ENCODE results near the gene SLC38A3. TPM values are rescaled to one million over a fixed set of nuclear protein-coding genes. Genes with fewer than 3 reads are reported as not detected.

Gene SLC38A3
- total and polyA plus RNA-seq, 2 of the 8 experiments (the other 6 are each of a cell fraction or from before 2014, with no cell fraction given) = 1.2 to 3.7 TPM

DNA sequence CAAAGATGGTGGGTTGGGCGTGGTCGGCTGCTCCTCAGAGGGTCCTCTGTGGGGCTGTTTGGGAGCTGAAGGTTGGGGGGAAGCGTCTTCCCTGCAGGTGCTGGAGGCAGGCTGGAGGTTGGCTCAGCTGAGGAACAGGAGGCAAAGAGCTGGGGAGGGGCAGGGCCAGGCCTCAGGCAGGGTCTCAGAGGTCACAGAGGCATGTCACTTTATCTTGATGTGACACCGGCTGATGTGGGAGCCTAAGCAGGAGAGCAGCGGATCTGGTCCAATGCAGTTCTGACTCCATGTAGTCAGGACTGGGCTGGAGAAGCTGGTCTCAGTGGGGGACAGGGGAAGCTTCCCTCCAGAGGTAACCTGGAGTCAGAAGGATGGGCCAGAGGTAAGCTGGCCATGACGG is 21.3 kb upstream of the SLC38A3 start:
- no peak overlapping the region for H3K4me3 ChIP-seq (ENCODE audit: extremely low read depth in 1 of 4, insufficient read depth in 2 of 4, low read depth in 3 of 4, low read length in 4 of 4)

More for the DNA sequence above, 21.3 kb upstream of the SLC38A3 start:
- Histone ChIP-seq H3K18ac (ENCODE audit: extremely low read depth, low read length) (no peak overlapping the region), H3K27me3 (replicated peaks in 1 of 4; ENCODE audit: control insufficient read depth in 3 of 4, extremely low read depth in 1 of 4, insufficient read depth in 3 of 4, low read length in 3 of 4) (no peaks in the 10 kb centered on the region), H2BK5ac (ENCODE audit: low read depth, low read length) (no peak overlapping the region), H3K56ac (replicated peaks; ENCODE audit: insufficient read length, low read depth, low read length) (no peak overlapping the region), H4K5ac (ENCODE audit: insufficient read length, low read depth, low read length) (no peak overlapping the region), H3K4ac (replicated peaks; ENCODE audit: insufficient read length, low read depth, low read length) (no peak overlapping the region), H3K9me3 (ENCODE audit: insufficient read depth in 2 of 2, low read depth in 1 of 2, low read length in 1 of 2) (no peaks in the 10 kb centered on the region), H3K23ac (ENCODE audit: insufficient read length) (no peak overlapping the region), H3K9ac (replicated peaks in 1 of 4; ENCODE audit: extremely low read depth in 1 of 4, low read depth in 3 of 4, low read length in 3 of 4) (no peak overlapping the region), H3K79me2 (ENCODE audit: control insufficient read depth in 1 of 2, insufficient read depth in 2 of 2, low read length in 2 of 2) (no peaks in the 10 kb centered on the region), H3K4me1 (replicated peaks in 1 of 4; ENCODE audit: control insufficient read depth in 3 of 4, insufficient read depth in 4 of 4, low read length in 3 of 4) (no peaks in the 10 kb centered on the region), H2BK120ac (replicated peaks; ENCODE audit: low read depth, low read length) (no peak overlapping the region), H2AFZ (ENCODE audit: low read length) (no peak overlapping the region), H3K27ac (ENCODE audit: low read depth, low read length) (no peak overlapping the region), H2BK15ac (ENCODE audit: low read length) (no peak overlapping the region), H4K91ac (replicated peaks; ENCODE audit: insufficient read length, low read length) (no peak overlapping the region), H2BK20ac (ENCODE audit: low read length) (no peak overlapping the region), H2BK12ac (ENCODE audit: low read depth, low read length) (no peak overlapping the region), H3K23me2 (ENCODE audit: low read depth, low read length) (no peaks in the 10 kb centered on the region), H4K8ac (ENCODE audit: extremely low read depth, insufficient read depth, low read length) (no peak overlapping the region; the same call in 1 of the 2 replicates), H3K79me1 (ENCODE audit: low read depth, low read length) (no peaks in the 10 kb centered on the region), H3K4me2 (ENCODE audit: insufficient read depth in 1 of 2, low read depth in 2 of 2, low read length in 2 of 2) (no peak overlapping the region), H2AK5ac (ENCODE audit: low read depth, low read length) (no peak overlapping the region), H3K36me3 (ENCODE audit: control insufficient read depth in 2 of 4, insufficient read depth in 4 of 4, low read length in 3 of 4) (peaks cover 8 to 46% (median 25%) of the 10 kb centered on the region in 4 experiments; a peak in 7 of 8 replicates), H4K20me1 (replicated peaks in 1 of 2; ENCODE audit: control insufficient read depth in 1 of 2, insufficient read depth in 2 of 2, low read length in 2 of 2) (peaks cover 0 to 5% of the 10 kb centered on the region in 2 experiments), H3K14ac (ENCODE audit: insufficient read length) (no peak overlapping the region)
- TF ChIP-seq JUN (IDR thresholded peaks at IDR 0.05; ENCODE audit: low read depth, low read length) (no peak), RBBP5 (IDR thresholded peaks at IDR 0.05; ENCODE audit: borderline replicate concordance, low read depth, low read length) (no peak), GABPA (IDR thresholded peaks at IDR 0.05; ENCODE audit: borderline replicate concordance, insufficient read depth, low read length) (no peak), SP4 (IDR thresholded peaks at IDR 0.05; ENCODE audit: low read length) (no peak), RNF2 (IDR thresholded peaks at IDR 0.05; ENCODE audit: borderline replicate concordance, low read depth, low read length, missing control alignments, poor library complexity, severe bottlenecking) (no peak), EZH2 (IDR thresholded peaks at IDR 0.05; ENCODE audit: low read depth, low read length, severe bottlenecking) (no peak), E2F6 (IDR thresholded peaks at IDR 0.05) (no peak), GTF2F1 (IDR thresholded peaks at IDR 0.05; ENCODE audit: borderline replicate concordance, low read depth, low read length) (no peak), EGR1 (IDR thresholded peaks at IDR 0.05; ENCODE audit: borderline replicate concordance, low read depth, low read length) (no peak), POLR2A (IDR thresholded peaks at IDR 0.05; ENCODE audit: control extremely low read depth in 1 of 2, low read depth in 2 of 2, low read length in 2 of 2) (no peak), JUND (IDR thresholded peaks at IDR 0.05; ENCODE audit: low read length) (no peak), SIRT6 (IDR thresholded peaks at IDR 0.05; ENCODE audit: low read length) (no peak)
- DNase-seq (ENCODE audit: low read depth in 1 of 2, low spot score in 2 of 2) (no peak), FAIRE-seq (no peak)
- WGBS, 2 experiments (ENCODE audit: extremely low coverage in 1 of 2, insufficient coverage in 1 of 2, insufficient read length in 1 of 2, insufficient replicate concordance in 2 of 2, low coverage in 1 of 2, low lambda C conversion rate in 2 of 2, missing lambda C conversion rate in 1 of 2) = 95% methylated on average over 6 of the region's 6 CpGs; no CpG with 5 or more reads in 1 of the 2 experiments
- ChIA-PET CTCF (ENCODE audit: partially characterized antibody) (interaction anchor here (0.9 to 25.0 kb wide), 12 partner anchors 7 to 91 kb away, joined by 3 to 1138 read pairs (median 4); partner anchors contain the start of genes GNAT1 and SLC38A3), POLR2A (ENCODE audit: partially characterized antibody) (interaction anchor here (0.8 to 3.2 kb wide), 5 partner anchors 16 to 62 kb away, joined by 3 to 19 read pairs (median 4); no protein-coding TSS in a partner anchor)

Data from H1 (cell line).